Stimulated activated CD4-positive, alpha-beta T cell treated with anti-CD3 and anti-CD28 coated beads, Interleukin-2, amount 100 ng/mL, for 4 hours (primary cell): ENCODE data around the gene KCNMA1.

Experiments used
- DNase-seq: peaks from one replicate; pipeline ENCODE4 v3.0.0-alpha.2; 2020; ENCODE audit warnings: low read depth

The KCNMA1 gene

GRCh38 chr10:77111611-77112550 lies 525.7 kb downstream of the KCNMA1 start:
- DNase-seq: no peak

- DNase-seq: no peak
Measured at GRCh38 chr10:77110757-77111156, 526.9 kb downstream of the KCNMA1 start.

DNA sequence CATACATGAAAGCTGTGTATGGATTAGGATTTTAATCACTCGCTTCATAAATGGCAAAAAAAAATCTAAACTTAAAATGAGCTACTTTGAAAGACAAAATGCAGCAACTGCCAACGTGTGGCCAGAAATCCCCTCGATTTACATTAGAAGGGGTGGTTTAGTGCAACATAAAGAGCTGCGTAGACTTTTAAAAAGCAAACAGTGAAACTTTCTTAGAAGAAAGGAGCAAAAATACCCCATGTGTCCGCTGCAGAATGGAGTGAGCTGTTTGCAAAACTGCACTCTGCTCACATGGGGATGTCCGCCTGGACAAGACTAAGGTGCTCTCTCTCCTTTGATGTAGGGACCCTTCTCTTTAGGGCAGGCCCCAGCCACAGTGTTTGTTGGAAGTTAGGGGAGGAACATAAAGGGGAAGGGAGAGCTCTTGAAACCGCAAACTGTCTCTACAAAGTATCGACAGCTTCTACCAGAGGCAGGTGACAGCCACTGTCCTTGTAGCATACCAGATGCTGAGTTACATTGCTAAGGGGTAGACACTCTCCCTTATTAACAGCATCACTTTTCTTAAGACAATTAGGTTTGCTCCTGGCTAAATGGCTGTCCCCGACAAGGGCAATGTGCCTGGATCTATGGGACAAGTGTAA lies 528.1 kb downstream of the KCNMA1 start:
- DNase-seq: no peak

- DNase-seq: no peak
Measured at GRCh38 chr10:77106676-77107075, 530.9 kb downstream of the KCNMA1 start.

GRCh38 chr10:77105761-77106221 lies 531.8 kb downstream of the KCNMA1 start:
- DNase-seq: no peak

DNA sequence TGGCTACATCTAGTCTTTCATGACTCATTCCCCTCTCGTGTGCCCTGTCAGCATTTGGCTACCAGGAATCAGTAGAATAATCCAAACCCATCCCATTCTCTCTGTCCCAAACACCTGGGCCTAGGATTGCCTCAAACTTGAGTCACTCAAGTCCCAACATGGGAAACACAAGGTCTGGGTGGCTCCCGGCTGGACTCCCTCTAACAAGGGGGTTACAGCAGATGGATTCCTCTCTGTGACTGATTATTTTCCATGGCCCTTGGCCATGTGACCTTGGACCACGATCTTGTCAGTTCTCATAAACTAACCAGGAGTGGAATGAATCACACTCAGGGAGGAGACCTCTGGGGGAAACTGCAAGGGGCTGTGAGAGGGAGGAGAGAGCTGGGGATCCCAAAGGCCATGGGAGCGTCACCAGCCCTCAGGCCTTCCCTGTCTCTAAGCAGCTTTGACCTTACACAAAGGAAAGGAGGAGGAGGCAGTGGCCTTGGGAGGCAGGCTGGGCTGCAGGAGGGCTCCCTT lies 533.1 kb downstream of the KCNMA1 start:
- DNase-seq: no peak

GRCh38 chr10:77103213-77103612 lies 534.4 kb downstream of the KCNMA1 start:
- DNase-seq: no peak

DNA sequence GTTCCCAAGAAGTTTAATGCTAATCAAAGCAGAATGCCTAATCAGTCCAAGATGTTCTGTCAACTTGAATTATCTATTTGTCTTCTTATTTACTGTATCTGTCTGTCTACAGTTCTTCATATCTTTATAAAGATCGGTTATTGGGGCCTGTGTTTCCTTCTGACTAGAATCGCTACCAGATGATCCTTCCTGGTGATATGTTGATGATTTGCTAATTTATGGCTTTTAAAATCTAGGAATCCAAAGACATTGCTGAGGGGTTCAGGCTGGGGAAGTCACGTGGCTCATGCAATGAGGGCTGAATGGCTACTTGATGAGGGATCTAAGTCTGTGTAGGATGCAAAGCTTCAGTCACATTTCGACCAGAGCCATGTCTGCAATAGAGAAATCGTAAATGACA lies 536.3 kb downstream of the KCNMA1 start:
- no peak for DNase-seq

GRCh38 chr10:77099136-77099535 lies 538.5 kb downstream of the KCNMA1 start:
- DNase-seq: no peak

GRCh38 chr10:77097625-77098024 lies 540.0 kb downstream of the KCNMA1 start:
- no peak for DNase-seq

- DNase-seq: no peak
Measured at GRCh38 chr10:77093126-77093525, 544.5 kb downstream of the KCNMA1 start.

DNA sequence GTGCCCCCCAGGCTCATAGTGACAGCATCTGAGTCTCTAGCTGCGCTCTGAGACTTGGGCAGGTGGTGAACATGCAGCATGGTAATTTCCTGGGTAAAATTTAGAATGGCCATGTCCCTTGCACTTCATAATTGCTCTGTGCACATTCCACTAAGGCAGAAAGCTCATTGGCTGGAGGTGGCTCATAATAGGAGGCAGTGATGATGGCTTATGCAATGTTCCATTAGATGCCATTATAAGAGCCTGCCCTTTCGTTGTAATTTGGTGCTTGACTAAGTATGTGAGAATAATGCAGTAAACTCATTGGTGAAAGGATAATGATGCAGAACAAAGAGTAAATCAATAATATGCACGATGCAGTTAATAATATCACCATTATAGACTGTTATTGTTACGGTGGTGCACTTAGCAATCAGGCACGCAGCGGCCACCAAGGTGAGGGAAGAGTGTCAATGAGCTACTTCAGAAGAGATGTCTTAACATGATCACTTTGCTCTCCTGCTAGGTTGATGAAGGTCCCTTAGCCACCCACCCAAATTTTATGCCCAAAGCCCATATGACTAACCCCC lies 545.9 kb downstream of the KCNMA1 start:
- no peak for DNase-seq

GRCh38 chr10:77090381-77091356 lies 546.9 kb downstream of the KCNMA1 start:
- DNase-seq: no peak

GRCh38 chr10:77087366-77087765 lies 550.2 kb downstream of the KCNMA1 start:
- no peak for DNase-seq

- no peak for DNase-seq
Measured at GRCh38 chr10:77086081-77086480, 551.5 kb downstream of the KCNMA1 start.

DNA sequence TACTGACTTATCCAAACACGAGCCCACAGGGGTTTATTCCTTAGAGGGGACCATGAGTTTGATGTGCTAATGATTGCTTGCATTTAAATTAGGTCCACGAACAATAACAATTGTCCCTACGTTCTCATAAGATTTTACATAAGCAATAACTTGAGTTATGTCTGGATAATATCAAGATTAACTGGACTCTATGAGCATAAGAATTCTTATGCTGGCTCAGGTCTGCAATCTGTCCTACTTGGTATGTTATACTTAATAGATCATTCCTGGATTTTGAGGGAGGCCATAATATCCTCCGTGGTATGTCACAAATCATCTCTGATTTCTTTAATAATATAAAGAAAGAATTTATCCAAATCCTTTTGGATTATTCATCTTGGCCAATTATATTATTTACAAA lies 552.3 kb downstream of the KCNMA1 start:
- no peak for DNase-seq

DNA sequence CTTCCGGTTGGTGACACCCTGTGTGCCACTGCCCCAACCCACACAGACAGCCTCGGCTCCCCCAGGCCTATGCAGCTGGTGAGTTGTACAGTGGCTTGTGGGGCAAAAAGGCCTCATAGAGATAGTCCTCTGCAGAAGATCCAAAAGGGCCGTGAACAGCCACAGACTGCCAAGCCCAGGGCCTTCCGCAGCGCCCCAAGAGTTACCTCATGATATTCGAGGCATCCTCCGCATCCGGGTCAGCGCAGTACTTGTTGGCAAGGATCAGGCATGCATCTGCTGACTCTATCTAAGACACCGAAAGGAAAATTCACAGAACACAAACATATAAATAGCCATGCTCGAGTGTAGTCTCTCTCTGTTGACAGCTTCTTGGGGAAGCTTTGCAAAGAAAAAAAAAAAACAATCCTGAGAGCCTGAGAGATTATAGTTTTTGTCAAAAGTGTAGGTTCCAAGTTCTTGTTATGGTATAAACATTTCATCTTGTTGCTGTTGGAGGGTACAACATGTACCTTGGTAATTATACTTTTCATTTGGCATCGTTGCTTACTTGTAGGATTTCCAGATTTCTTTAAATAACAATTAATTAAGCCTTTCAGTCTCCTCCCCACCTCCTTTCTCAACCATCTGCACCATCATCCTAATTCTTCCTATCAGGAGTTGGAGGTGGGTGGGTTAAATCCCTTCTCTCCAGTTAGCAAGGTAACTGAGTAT lies 553.0 kb downstream of the KCNMA1 start:
- no peak for DNase-seq

GRCh38 chr10:77082601-77083252 lies 554.9 kb downstream of the KCNMA1 start:
- no peak for DNase-seq

DNA sequence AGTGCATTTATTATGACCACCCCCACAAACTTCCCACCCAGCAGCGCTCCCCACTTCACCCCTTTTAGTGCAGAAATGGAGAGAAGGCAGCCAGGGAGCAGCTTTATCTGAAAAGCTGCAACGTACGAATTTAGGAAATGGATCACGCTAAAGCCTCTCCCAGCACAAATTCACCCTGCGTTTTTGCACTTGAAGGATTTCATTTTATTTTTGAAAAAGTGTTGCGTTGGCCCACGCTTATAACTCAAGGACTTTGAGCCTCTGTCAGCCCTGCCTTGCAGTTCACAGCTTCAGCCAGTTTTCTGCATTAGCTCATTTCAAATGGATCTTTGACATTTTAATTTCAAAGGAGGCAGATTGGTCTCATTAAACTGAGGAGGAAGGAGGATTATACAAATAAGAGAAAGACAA lies 556.1 kb downstream of the KCNMA1 start:
- DNase-seq: no peak

GRCh38 chr10:77080361-77081027 lies 557.1 kb downstream of the KCNMA1 start:
- no peak for DNase-seq
